K562 (cell line): Measurements from ENCODE around the gene BTRC. TPM values are rescaled to one million over a fixed set of nuclear protein-coding genes. Genes with fewer than 3 reads are reported as not detected.

ENCODE experiments used
- ATF1 ChIP-seq, 2 experiments: fragments of 450-650 bp in 1 of 2; IDR thresholded peaks; 2 replicates each; pipeline ENCODE4 v1.6.1; 2016; ENCODE audit warnings: missing compliant biosample characterization in 1 of 2, missing genetic modification characterization in 1 of 2
- ATF4 ChIP-seq: fragments of 450-650 bp; formaldehyde crosslinking; IDR thresholded peaks from 2 replicates; pipeline ENCODE4 v1.4.0; 2022; ENCODE audit warnings: mild to moderate bottlenecking, moderate library complexity
- BMI1 ChIP-seq: fragments of 150-350 bp; IDR thresholded peaks from 2 replicates; pipeline ENCODE4 v1.6.1; 2014; ENCODE audit warnings: low read length
- CHCHD3 ChIP-seq: fragments of 250-450 bp; sonication (Bioruptor Pico); IDR thresholded peaks from 2 replicates; pipeline ENCODE4 v2.1.2; 2022; ENCODE audit warnings: mild to moderate bottlenecking
- DLX4 ChIP-seq: fragments of 250-450 bp; sonication (Bioruptor Pico); IDR thresholded peaks from 2 replicates; pipeline ENCODE4 v1.6.1; 2021; ENCODE audit warnings: mild to moderate bottlenecking
- EGR1 ChIP-seq: fragments of 450-650 bp; conservative IDR thresholded peaks from 2 replicates; pipeline ENCODE4 v1.6.1; 2017; ENCODE audit warnings: mild to moderate bottlenecking
- ESRRA ChIP-seq: fragments of 450-650 bp; IDR thresholded peaks from 2 replicates; pipeline ENCODE4 v1.6.1; 2014; ENCODE audit warnings: low read depth, mild to moderate bottlenecking, moderate library complexity, borderline replicate concordance
- FOXP1 ChIP-seq: sonication (generic); formaldehyde crosslinking; IDR thresholded peaks from 2 replicates; pipeline ENCODE4 v1.8.0; 2022; ENCODE audit warnings: mild to moderate bottlenecking, missing genetic modification reagents
- GABPA ChIP-seq: fragments of 200-800 bp; sonication (Bioruptor generic); conservative IDR thresholded peaks from 2 replicates; pipeline ENCODE4 v1.6.1; 2016; ENCODE audit warnings: low read depth, missing genetic modification characterization, missing compliant biosample characterization
- NFIC ChIP-seq: fragments of 450-650 bp; IDR thresholded peaks from 2 replicates; pipeline ENCODE4 v1.6.1; 2017; ENCODE audit warnings: mild to moderate bottlenecking, inconsistent platforms
- NFRKB ChIP-seq: fragments of 450-650 bp; IDR thresholded peaks from 2 replicates; pipeline ENCODE4 v1.6.1; 2016; ENCODE audit warnings: low read depth
- PTBP1 ChIP-seq: fragments of 200-400 bp; formaldehyde crosslinking; IDR thresholded peaks from 2 replicates; pipeline ENCODE4 v1.6.1; 2017; ENCODE audit warnings: low read depth, low read length
- SRSF3 ChIP-seq: fragments of 200-400 bp; formaldehyde crosslinking; IDR thresholded peaks from 2 replicates; pipeline ENCODE4 v1.6.1; 2016; ENCODE audit warnings: mild to moderate bottlenecking, low read length, moderate library complexity; ENCODE audit not compliant: insufficient read depth
- TEAD1 ChIP-seq, 2 experiments: fragments of 450-650 bp in 1 of 2; sonication (generic) in 1 of 2; formaldehyde crosslinking; IDR thresholded peaks; 2 replicates each; pipeline versions ENCODE4 v1.4.0 to v1.8.0; 2020 to 2022; ENCODE audit warnings: mild to moderate bottlenecking in 2 of 2, missing genetic modification reagents in 1 of 2
- TFAP4 ChIP-seq: sonication (generic); formaldehyde crosslinking; IDR thresholded peaks from 2 replicates; pipeline ENCODE4 v1.8.0; 2022; ENCODE audit warnings: missing genetic modification reagents, mild to moderate bottlenecking, moderate library complexity, borderline replicate concordance
- TSC22D4 ChIP-seq: fragments of 450-650 bp; IDR thresholded peaks from 2 replicates; pipeline ENCODE4 v1.6.1; 2016; ENCODE audit warnings: missing genetic modification characterization, missing biosample characterization, control low read depth
- ZBTB1 ChIP-seq: sonication (generic); formaldehyde crosslinking; IDR thresholded peaks from 2 replicates; pipeline ENCODE4 v1.8.1; 2023; ENCODE audit warnings: missing genetic modification reagents, low read depth, mild to moderate bottlenecking, borderline replicate concordance
- ZBTB17 ChIP-seq: fragments of 450-650 bp; formaldehyde crosslinking; IDR thresholded peaks from 2 replicates; pipeline ENCODE4 v1.4.0; 2020; ENCODE audit warnings: mild to moderate bottlenecking
- ZBTB2 ChIP-seq: fragments of 450-650 bp; IDR thresholded peaks from 2 replicates; pipeline ENCODE4 v1.6.1; 2016; ENCODE audit warnings: antibody characterized with exemption
- ZKSCAN8 ChIP-seq: fragments of 200-800 bp; sonication (Bioruptor generic); IDR thresholded peaks from 2 replicates; pipeline ENCODE4 v1.6.1; 2016; ENCODE audit warnings: missing genetic modification characterization, missing compliant biosample characterization
- ZNF512 ChIP-seq: IDR thresholded peaks from 2 replicates; pipeline ENCODE4 v1.6.1; 2016; ENCODE audit warnings: missing genetic modification characterization, missing compliant biosample characterization
- ZNF717 ChIP-seq: fragments of 250-450 bp; sonication (Bioruptor Pico); IDR thresholded peaks from 2 replicates; pipeline ENCODE4 v1.5.0; 2021
- ZZZ3 ChIP-seq: fragments of 450-650 bp; IDR thresholded peaks from 2 replicates; pipeline ENCODE4 v1.6.1; 2016; ENCODE audit warnings: antibody characterized with exemption, mild to moderate bottlenecking, moderate library complexity
- polyA plus RNA-seq, 8 experiments: library from polyadenylated mRNA; depleted of rRNA in 4 of 8; stranded (reverse) in 5 of 8; unstranded in 3 of 8; fragments of >200 nt; fragmentation: Nextera tagmentation in 2 of 8; fragmentation: Illumina TruSeq in 1 of 8; extraction: Ambion mirVana in 2 of 8; extraction: Trizol in 1 of 8; gene quantifications; 2 replicates each; pipeline versions ENCODE4 v1.2.1 to v1.2.3, GENCODE V29; 2011 to 2014; ENCODE audit warnings: inconsistent platforms in 1 of 8, missing spikeins in 1 of 8
- total RNA-seq, 7 experiments: library from RNA; depleted of rRNA in 6 of 7; stranded (reverse); fragments of >200 nt in 6 of 7; fragmentation: Illumina TruSeq in 2 of 7; extraction: Trizol in 2 of 7; gene quantifications; 2 replicates each; pipeline versions ENCODE4 v1.2.1 to v1.2.3, GENCODE V29; 2011 to 2021; ENCODE audit warnings: low replicate concordance in 1 of 7

BTRC gene
- total and polyA plus RNA-seq, 9 of the 15 experiments (the other 6 are each of a cell fraction or from before 2014, with no cell fraction given): 1.6 to 15.4 (median 7.0) TPM

GRCh38 chr10:101353692-101354327 is at the start of gene BTRC (continued):
- no peak for TF ChIP-seq ATF4 (CRISPR knock-in tag)
- TF ChIP-seq ZBTB2: peak; percentile 70; the same call in 1 of the 2 replicates
- peak; percentile 55; the same call in 1 of the 2 replicates for TF ChIP-seq EGR1
- TF ChIP-seq ZBTB1: peak; percentile 99
- peak; percentile 18 to 31; a peak in 1 of 4 replicates for TF ChIP-seq TEAD1 (CRISPR knock-in tag; IDR thresholded peaks at IDR 0.05)
- no peak for TF ChIP-seq ZZZ3
- TF ChIP-seq BMI1: peak; percentile 68
- no peak for TF ChIP-seq NFRKB
- no peak for TF ChIP-seq DLX4 (CRISPR knock-in tag)
- TF ChIP-seq PTBP1: no peak
- no peak for TF ChIP-seq ATF1 (CRISPR knock-in tag; IDR thresholded peaks at IDR 0.05)
- peak; percentile 95 for TF ChIP-seq ATF1 (tag; IDR thresholded peaks at IDR 0.05)
- TF ChIP-seq TSC22D4: no peak
- TF ChIP-seq CHCHD3 (CRISPR knock-in tag): no peak
- TF ChIP-seq GABPA (tag): peak; percentile 69
- TF ChIP-seq ZBTB17: peak; percentile 93
- TF ChIP-seq TFAP4 (CRISPR knock-in tag): peak; percentile 70; the same call in 1 of the 2 replicates
- TF ChIP-seq ZKSCAN8: no peak
- TF ChIP-seq ESRRA: peak; percentile 99; the same call in 1 of the 2 replicates
- no peak for TF ChIP-seq SRSF3
- no peak for TF ChIP-seq ZNF512
- no peak; the same call in 1 of the 2 replicates for TF ChIP-seq FOXP1 (CRISPR knock-in tag)
- 0 out of 2 replicates have a peak, but pooled peaks have one; percentile 11 for TF ChIP-seq NFIC
- no peak for TF ChIP-seq ZNF717
